SH-SY5Y (cell line): ENCODE results near the gene FOXK1.

Source experiments
- GATA2 ChIP-seq: IDR thresholded peaks from 2 replicates; pipeline ENCODE4 v1.6.1; 2011; ENCODE audit warnings: mild to moderate bottlenecking, low read depth, low read length
- GATA3 ChIP-seq: IDR thresholded peaks from 2 replicates; pipeline ENCODE4 v1.6.1; 2011; ENCODE audit warnings: low read depth, mild to moderate bottlenecking, low read length, moderate library complexity

DNA sequence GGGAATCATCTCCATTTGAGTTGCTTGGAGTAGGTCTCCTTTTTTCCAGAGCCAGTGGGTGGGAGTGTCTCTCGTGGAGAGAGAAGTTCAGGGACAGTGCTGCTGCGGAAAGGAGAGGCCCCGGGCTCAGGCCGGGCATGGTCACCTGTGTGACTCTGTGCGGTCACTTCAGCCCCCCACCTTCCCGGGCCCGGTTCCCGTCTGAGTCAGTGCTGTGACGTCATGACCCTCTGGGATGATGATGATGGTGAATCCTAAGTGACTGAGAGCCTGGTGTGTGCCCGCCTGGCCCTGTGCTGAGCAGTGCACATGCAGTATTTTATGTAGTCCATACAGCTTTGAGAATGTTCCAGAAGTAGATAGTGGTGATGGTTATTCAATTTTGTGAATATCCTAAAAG, 60.8 kb downstream of the FOXK1 start:
- TF ChIP-seq GATA2 (no peak), GATA3 (no peak)
